ENCODE measurements around the gene SSUH2.
"Not testable (repeated sequence)": the region's sequence is repeated elsewhere in the genome, so short reads cannot be mapped to it uniquely, and the experiment has no call there.

DNA sequence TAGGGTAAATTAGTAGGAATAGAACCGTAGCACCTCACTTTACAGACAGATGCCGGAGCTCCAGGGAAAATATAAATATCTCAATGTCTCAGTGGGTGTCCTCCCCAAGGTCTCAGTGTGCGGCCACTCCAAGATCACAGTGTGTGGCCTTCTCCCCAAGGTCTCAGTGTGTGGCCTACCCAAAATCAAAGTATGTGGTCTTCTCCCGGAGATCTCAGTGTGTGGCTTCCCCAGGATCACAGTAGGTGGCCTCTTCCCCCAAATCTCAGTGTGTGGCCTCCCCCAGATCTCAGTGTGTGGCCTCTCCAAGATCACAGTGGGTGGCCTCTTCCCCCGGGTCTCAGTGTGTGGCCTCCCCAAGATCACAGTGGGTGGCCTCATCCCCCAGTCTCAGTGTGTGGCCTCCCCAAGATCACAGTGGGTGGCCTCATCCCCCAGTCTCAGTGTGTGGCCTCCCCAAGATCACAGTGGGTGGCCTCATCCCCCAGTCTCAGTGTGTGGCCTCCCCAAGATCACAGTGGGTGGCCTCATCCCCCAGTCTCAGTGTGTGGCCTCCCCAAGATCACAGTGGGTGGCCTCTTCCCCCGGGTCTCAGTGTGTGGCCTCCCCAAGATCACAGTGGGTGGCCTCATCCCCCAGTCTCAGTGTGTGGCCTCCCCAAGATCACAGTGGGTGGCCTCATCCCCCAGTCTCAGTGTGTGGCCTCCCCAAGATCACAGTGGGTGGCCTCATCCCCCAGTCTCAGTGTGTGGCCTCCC lies 10.2 kb upstream of the SSUH2 start:
- TF ChIP-seq, protein P1, sequence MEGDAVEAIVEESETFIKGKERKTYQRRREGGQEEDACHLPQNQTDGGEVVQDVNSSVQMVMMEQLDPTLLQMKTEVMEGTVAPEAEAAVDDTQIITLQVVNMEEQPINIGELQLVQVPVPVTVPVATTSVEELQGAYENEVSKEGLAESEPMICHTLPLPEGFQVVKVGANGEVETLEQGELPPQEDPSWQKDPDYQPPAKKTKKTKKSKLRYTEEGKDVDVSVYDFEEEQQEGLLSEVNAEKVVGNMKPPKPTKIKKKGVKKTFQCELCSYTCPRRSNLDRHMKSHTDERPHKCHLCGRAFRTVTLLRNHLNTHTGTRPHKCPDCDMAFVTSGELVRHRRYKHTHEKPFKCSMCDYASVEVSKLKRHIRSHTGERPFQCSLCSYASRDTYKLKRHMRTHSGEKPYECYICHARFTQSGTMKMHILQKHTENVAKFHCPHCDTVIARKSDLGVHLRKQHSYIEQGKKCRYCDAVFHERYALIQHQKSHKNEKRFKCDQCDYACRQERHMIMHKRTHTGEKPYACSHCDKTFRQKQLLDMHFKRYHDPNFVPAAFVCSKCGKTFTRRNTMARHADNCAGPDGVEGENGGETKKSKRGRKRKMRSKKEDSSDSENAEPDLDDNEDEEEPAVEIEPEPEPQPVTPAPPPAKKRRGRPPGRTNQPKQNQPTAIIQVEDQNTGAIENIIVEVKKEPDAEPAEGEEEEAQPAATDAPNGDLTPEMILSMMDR (IDR thresholded peaks at IDR 0.05; ENCODE audit: insufficient read depth, low read length, poor library complexity, severe bottlenecking), result not testable (repeated sequence)
- not testable (repeated sequence) for TF ChIP-seq EZH2phosphoT487 (conservative IDR thresholded peaks at IDR 0.05; ENCODE audit: low read length)

Measured in SU-DHL-6 (cell line).